GM23248 (cell line): ENCODE results near the gene PEAR1. TPM values are rescaled to one million over a fixed set of nuclear protein-coding genes. Genes with fewer than 3 reads are reported as not detected.

Source experiments
- DNase-seq: peaks from one replicate; pipeline ENCODE4 v3.0.0-alpha.2; 2015
- H2AFZ ChIP-seq: fragments of 200-600 bp; sonication (generic); 2 replicates; pipeline ENCODE4 v1.6.1; 2016; ENCODE audit warnings: antibody characterized with exemption
- H3F3A ChIP-seq: fragments of 200-600 bp; sonication (generic); 2 replicates; pipeline ENCODE4 v1.6.1; 2016; ENCODE audit warnings: mild to moderate bottlenecking, antibody characterized with exemption, mixed run types; ENCODE audit not compliant: insufficient read depth
- H3K27ac ChIP-seq: fragments of 200-600 bp; sonication (generic); 2 replicates; pipeline ENCODE4 v1.5.1; 2016; ENCODE audit warnings: mild to moderate bottlenecking
- H3K27me3 ChIP-seq: fragments of 200-600 bp; sonication (generic); replicated peaks from 2 replicates; pipeline ENCODE4 v1.6.1; 2016; ENCODE audit warnings: mild to moderate bottlenecking; ENCODE audit not compliant: insufficient read depth
- H3K36me3 ChIP-seq: fragments of 200-600 bp; sonication (generic); 2 replicates; pipeline ENCODE4 v1.6.1; 2016; ENCODE audit warnings: low read depth, mild to moderate bottlenecking
- H3K4me1 ChIP-seq: fragments of 200-600 bp; sonication (generic); 2 replicates; pipeline ENCODE4 v1.6.1; 2016; ENCODE audit warnings: mild to moderate bottlenecking; ENCODE audit not compliant: insufficient read depth
- H3K4me2 ChIP-seq: fragments of 200-600 bp; sonication (generic); one replicate; pipeline ENCODE4 v1.6.1; 2016; ENCODE audit warnings: mild to moderate bottlenecking; ENCODE audit not compliant: unreplicated experiment
- H3K4me3 ChIP-seq: fragments of 200-600 bp; sonication (generic); 2 replicates; pipeline ENCODE4 v1.5.1; 2016; ENCODE audit warnings: mild to moderate bottlenecking
- H3K79me2 ChIP-seq: fragments of 200-600 bp; sonication (generic); 2 replicates; pipeline ENCODE4 v1.6.1; 2016; ENCODE audit warnings: mild to moderate bottlenecking; ENCODE audit not compliant: insufficient read depth
- H3K9ac ChIP-seq: fragments of 200-600 bp; sonication (generic); 2 replicates; pipeline ENCODE4 v1.6.1; 2016; ENCODE audit warnings: mild to moderate bottlenecking
- H3K9me2 ChIP-seq: fragments of 200-600 bp; sonication (generic); 2 replicates; pipeline ENCODE4 v1.6.1; 2016; ENCODE audit warnings: mixed run types, mild to moderate bottlenecking, moderate library complexity; ENCODE audit not compliant: insufficient read depth
- H3K9me3 ChIP-seq: fragments of 200-600 bp; sonication (generic); one replicate; pipeline ENCODE4 v1.6.1; 2017; ENCODE audit warnings: low read depth
- H4K20me1 ChIP-seq: fragments of 200-600 bp; sonication (generic); 2 replicates; pipeline ENCODE4 v1.6.0; 2016; ENCODE audit not compliant: insufficient read depth
- EZH2 ChIP-seq: fragments of 200-600 bp; sonication (generic); IDR thresholded peaks from 2 replicates; pipeline ENCODE4 v1.6.1; 2018; ENCODE audit warnings: antibody characterized with exemption, mild to moderate bottlenecking; ENCODE audit not compliant: insufficient read depth, poor library complexity, severe bottlenecking
- EZH2phosphoT487 ChIP-seq: fragments of 200-600 bp; sonication (generic); IDR thresholded peaks from 2 replicates; pipeline ENCODE4 v1.6.1; 2018; ENCODE audit warnings: antibody characterized with exemption, moderate library complexity, mild to moderate bottlenecking, low read depth; ENCODE audit not compliant: insufficient read depth
- WGBS, 2 experiments: methylation state at CpG; one replicate each; pipeline ENCODE4 v1.1.6; 2015 to 2017; ENCODE audit warnings: low lambda C conversion rate in 2 of 2, low coverage in 1 of 2; ENCODE audit errors: missing lambda C conversion rate in 2 of 2; 5-methylcytosine and 5-hydroxymethylcytosine counted together
- in situ Hi-C: fragments of 300-500 bp; cut with MboI; formaldehyde crosslinking; loops from 2 replicates; pipeline ENCODE4 v1.15.0; 2020
- polyA plus RNA-seq: library from polyadenylated mRNA; unstranded; fragments of >200 nt; fragmentation: Nextera tagmentation; extraction: Ambion mirVana; gene quantifications from 2 replicates; pipeline ENCODE4 v1.2.1, GENCODE V29; 2016
- total RNA-seq: library from RNA; depleted of rRNA; stranded (reverse); fragments of >200 nt; shearing (Covaris generic); gene quantifications from 2 replicates; pipeline ENCODE4 v1.2.3, GENCODE V29; 2014

Gene PEAR1
- total and polyA plus RNA-seq, 2 experiments from 2014 or later = 1.2 to 2.2 TPM

DNA sequence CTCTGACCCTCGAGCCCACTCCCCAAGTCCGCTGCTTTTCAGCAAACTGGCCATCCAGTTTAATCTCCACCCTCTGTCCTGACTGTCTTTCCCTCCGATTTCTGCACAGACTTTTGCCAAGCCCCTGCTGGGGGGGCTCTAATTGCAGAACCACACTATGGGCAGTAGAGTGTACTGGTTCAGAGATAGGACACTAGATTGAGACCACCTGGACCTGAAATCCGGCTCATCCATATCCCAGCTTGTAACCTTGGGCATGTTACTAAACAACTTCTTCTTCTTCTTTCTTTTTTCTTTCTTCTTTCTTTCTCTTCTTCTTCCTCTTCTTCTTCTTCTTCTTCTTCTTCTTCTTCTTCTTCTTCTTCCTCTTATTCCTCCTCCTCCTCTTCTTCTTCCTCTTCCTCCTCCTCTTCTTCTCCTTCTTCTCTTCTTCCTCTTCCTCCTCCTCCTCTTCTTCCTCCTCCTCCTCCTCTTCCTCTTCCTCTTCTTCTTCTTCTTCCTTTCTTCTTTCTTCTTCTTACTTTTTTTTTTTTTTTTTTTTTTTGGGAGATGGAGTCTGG, 34.6 kb downstream of the PEAR1 start:
- Histone ChIP-seq H2AFZ (no peak overlapping the region), H3K27me3 (peaks cover 13% of the 10 kb centered on the region), H4K20me1 (no peaks in the 10 kb centered on the region), H3K79me2 (no peaks in the 10 kb centered on the region), H3K9me2 (no peaks in the 10 kb centered on the region), H3K4me1 (no peaks in the 10 kb centered on the region), H3K36me3 (no peaks in the 10 kb centered on the region), H3F3A (peaks cover 21% of the 10 kb centered on the region), H3K9me3 (no peaks in the 10 kb centered on the region), H3K4me3 (no peak overlapping the region), H3K4me2 (peak overlapping the region; percentile 57), H3K9ac (no peak overlapping the region), H3K27ac (no peak overlapping the region)
- in situ Hi-C loops = no loop called here
- 0 to 4% methylated on average over 4 of the region's 4 CpGs for WGBS, 2 experiments
- no peak for DNase-seq
- TF ChIP-seq EZH2 (no peak), EZH2phosphoT487 (no peak)

- H3K4me2 ChIP-seq = no peak overlapping the region
- H3K4me3 ChIP-seq = no peak overlapping the region
- H3K9me2 ChIP-seq = no peaks in the 10 kb centered on the region
- no peak overlapping the region for H2AFZ ChIP-seq
- no peaks in the 10 kb centered on the region for H3K36me3 ChIP-seq
- WGBS, 2 experiments = 42 to 48% methylated on average over 6 of the region's 6 CpGs
- peaks cover 23% of the 10 kb centered on the region for H3F3A ChIP-seq
- H3K79me2 ChIP-seq = no peaks in the 10 kb centered on the region
- no peaks in the 10 kb centered on the region for H4K20me1 ChIP-seq
- no peak overlapping the region for H3K27ac ChIP-seq
- no peaks in the 10 kb centered on the region for H3K9me3 ChIP-seq
- no peak overlapping the region for H3K9ac ChIP-seq
- in situ Hi-C loops = no loop called here
- no peaks in the 10 kb centered on the region; the same call in 1 of the 2 replicates for H3K27me3 ChIP-seq
- TF ChIP-seq EZH2 = no peak
- TF ChIP-seq EZH2phosphoT487 = no peak
- no peaks in the 10 kb centered on the region for H3K4me1 ChIP-seq
- no peak for DNase-seq
Measured at GRCh38 chr1:156929596-156930238, 36.2 kb downstream of the PEAR1 start.

DNA sequence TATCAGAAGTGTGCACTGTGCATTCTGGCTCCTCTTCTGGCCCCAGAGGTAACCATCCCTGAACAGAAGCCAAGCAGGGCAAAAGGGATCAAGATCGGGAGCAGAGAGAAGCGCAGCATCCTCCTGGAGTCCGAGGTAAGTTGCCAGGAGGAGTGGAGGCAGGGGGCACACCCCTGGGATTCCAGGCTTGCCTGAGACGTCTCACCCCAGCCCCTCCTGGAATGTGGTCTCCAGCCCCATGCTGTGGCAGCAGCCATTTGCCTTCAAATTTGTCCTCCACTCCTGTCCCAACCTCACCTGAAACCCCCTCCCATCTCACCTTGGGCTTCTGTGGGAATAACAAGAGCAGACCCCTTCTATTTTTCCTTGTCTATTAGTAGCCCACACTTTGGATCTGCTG, 37.0 kb downstream of the PEAR1 start:
- H3K27ac ChIP-seq = no peak overlapping the region
- H2AFZ ChIP-seq = no peak overlapping the region
- H3K9me2 ChIP-seq = no peaks in the 10 kb centered on the region
- no peaks in the 10 kb centered on the region for H3K36me3 ChIP-seq
- peaks cover 23% of the 10 kb centered on the region for H3F3A ChIP-seq
- H3K79me2 ChIP-seq = no peaks in the 10 kb centered on the region
- no peak overlapping the region for H3K9ac ChIP-seq
- no peaks in the 10 kb centered on the region for H4K20me1 ChIP-seq
- no peak for DNase-seq
- no peak overlapping the region for H3K4me2 ChIP-seq
- no peaks in the 10 kb centered on the region; the same call in 1 of the 2 replicates for H3K27me3 ChIP-seq
- no peaks in the 10 kb centered on the region for H3K9me3 ChIP-seq
- no peak overlapping the region for H3K4me3 ChIP-seq
- in situ Hi-C loops = no loop called here
- TF ChIP-seq EZH2 (no peak), EZH2phosphoT487 (no peak)
- WGBS, 2 experiments = 39 to 46% methylated on average over 4 of the region's 4 CpGs
- H3K4me1 ChIP-seq = no peaks in the 10 kb centered on the region

GRCh38 chr1:156931211-156931952, 37.9 kb downstream of the PEAR1 start:
- Histone ChIP-seq H3K9ac (no peak overlapping the region), H3K9me3 (no peaks in the 10 kb centered on the region), H3K36me3 (no peaks in the 10 kb centered on the region), H3F3A (peaks cover 16% of the 10 kb centered on the region; the same call in 1 of the 2 replicates), H3K4me3 (no peak overlapping the region), H4K20me1 (no peaks in the 10 kb centered on the region), H3K27me3 (no peaks in the 10 kb centered on the region; the same call in 1 of the 2 replicates), H3K9me2 (no peaks in the 10 kb centered on the region), H3K4me2 (no peak overlapping the region), H2AFZ (no peak overlapping the region), H3K27ac (no peak overlapping the region), H3K4me1 (no peaks in the 10 kb centered on the region), H3K79me2 (no peaks in the 10 kb centered on the region)
- DNase-seq = no peak
- TF ChIP-seq EZH2 (no peak), EZH2phosphoT487 (no peak)
- WGBS, 2 experiments = 71 to 72% methylated on average over 11 of the region's 11 CpGs
- in situ Hi-C loops = no loop called here
